HG03354 (cell line): ENCODE data around the gene RDH14.

Experiments
- ATAC-seq: cut with Tn5 transposase; IDR thresholded peaks from one replicate; pipeline ENCODE4 v1.9.1; 2021; ENCODE audit warnings: mild to moderate bottlenecking; ENCODE audit not compliant: unreplicated experiment, poor library complexity, severe bottlenecking

The RDH14 gene

DNA sequence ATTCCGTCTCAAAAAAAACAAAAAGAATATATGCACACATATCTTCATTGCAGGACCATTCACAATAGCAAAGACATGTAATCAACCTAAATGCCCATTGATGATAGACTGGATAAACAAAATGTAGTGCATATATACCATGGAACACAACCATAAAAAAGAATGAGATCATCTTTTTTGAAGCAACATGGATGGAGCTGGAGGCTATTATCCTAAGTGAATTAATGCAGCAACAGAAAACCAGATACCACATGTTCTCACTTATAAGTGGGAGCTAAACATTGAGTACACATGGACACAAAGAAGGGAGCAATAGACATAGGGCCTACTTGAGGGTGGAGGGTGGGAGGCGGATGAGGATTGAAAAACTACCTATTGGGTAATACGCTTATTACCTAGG is 20.2 kb upstream of the RDH14 start:
- ATAC-seq, result no peak

DNA sequence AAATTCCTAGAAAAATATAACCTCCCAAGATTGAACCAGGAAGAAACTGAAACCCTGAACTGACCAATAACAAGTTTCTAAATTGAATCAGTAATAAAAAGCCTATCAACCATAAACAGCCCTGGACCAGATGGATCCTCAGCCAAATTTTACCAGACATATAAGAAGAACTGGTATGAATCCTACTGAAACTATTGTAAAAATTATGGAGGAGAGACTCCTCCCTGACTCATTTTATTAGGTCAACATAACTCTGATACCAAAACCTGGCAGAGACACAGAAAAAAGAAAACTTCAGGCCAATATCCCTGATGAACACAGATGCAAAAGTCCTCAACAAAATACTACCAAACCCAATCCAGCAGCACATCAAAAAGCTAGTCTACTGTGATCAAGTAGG is 17.6 kb upstream of the RDH14 start:
- ATAC-seq, result no peak

DNA sequence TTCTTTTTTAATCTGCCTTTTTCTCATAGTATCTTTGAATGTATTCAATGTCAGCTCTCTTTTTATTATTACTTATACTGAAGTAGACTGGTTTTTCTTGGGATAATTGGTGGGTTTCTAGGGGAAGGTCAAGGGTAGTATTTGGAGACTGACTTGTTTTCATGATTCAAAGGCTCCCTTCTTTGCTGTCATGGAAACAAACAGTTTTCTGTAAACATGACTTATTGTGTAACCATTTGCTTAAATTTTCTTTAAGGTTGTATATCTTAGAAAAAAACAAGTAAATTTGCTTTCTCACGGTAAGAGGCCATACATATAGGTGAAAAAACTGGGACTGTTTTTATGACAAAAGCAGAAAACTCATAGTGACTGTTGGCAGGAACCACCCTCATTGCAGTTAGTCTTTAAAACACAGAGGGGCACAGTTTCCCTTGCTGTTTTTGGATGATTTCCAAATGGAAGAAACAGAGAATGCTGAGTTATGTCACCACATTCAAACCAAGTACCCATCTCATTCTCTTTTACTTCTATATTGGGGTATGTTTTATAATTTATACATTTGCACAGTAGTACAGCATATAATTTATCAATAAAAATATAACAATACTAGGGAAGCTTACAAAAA is 5.8 kb upstream of the RDH14 start:
- no peak for ATAC-seq

DNA sequence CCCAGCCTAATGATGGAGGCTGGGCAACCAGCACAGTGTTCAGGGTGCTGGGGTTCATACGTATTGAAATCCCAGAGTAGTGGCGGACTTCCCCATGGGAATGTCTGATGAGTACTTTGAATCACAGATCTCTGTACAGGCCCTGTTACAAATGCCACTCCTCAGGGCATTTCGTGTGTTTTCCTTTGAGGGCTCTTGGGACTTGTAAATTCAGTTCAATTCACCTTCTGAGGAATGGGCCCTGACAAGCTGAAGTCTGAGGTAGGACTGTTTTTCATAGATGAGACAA is 288 bp upstream of the RDH14 start:
- no peak for ATAC-seq

DNA sequence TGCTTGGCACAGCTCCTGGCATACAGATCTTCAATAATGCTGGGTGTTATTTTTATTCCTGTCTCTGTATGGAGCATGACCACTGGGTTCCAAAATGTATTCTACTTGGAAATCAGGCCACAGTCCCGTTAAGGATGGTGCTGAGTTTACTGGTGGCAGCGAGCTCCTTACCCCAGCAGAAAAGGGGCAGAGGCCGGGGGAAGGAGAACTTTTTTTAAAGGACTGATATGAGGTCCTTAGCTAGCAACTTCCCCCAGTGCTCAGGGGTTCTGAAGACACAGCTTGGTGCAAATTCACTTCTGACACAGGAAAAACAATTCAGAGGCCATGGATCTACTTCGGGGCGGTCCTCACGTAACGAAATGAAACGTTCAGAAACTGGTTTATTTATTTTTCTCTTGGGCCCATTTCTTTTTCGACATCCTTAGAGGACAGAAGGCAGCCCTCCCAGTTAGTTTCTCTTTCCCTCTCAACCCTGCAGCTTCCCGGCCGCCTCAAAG is 872 bp downstream of the RDH14 start:
- ATAC-seq, result peak; percentile 7

DNA sequence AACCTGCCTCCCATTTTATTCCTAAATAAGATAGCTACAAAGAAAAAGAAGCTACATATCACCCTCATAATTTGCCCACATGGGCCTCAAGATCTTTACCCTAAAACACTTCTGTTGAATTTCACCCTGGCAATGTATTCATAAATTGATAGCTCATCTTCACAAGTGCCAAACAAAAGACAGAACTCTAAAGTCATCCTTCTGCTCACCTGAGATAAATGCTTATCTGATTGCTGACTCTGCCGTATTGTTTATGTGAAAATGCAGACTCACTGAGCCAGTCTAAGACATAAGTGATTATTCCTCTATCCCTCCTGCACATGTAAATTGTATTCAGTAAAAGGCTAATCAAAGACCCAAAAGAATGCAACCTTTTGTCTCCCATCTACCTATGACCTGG is 2.0 kb downstream of the RDH14 start:
- no peak for ATAC-seq

DNA sequence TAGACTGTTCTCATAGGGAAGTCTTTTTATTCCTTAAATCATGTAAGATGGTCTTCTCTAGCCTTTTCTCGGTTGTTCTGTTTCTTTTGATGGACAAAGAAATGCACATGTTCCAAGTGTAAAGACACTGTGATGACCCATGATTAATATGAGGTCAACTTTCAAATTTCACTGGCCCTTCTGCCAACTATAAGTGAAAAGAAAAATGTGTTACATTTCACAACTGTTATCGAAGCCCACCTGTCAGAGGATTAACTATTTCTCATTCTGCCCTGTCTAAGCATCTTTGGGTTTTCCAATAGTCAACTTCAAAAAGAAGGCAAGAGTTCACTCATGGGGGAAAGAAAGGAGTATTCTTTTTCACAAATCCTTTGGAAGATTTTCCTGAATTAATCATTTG is 3.3 kb downstream of the RDH14 start:
- no peak for ATAC-seq

DNA sequence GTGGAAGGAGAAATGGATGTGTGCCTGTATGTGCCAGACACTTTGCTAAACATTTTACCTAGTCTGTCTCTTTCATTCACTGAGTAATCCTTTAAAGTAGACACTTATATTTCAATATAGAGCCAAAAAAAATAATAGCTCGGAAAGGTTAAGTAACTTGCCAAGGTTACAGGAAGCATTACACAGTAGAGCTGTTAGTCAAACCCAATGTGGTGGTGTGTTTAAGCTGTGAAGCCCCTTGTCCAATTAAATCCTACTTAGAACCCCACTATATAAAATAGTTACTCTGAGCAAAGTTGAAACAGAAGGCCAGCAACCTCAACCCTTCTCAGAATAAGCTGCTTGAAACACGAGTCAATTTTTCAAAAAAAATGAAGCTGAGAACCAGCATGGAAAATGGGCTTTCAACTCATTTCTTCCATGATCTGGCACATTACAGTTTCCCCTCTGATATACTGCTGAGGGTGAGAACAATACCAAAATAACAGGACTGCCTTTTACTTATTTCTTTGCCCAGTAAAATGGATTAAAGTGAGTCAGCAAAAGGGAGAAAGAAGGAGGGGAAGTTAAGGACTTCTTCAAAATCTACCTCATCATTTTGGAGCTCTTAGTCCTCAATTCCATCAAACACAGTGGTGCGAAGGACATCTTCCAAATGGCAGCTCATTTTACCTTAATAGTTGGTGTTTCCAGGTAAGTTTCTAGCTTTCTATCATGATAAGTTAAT is 7.9 kb downstream of the RDH14 start:
- ATAC-seq, result no peak

DNA sequence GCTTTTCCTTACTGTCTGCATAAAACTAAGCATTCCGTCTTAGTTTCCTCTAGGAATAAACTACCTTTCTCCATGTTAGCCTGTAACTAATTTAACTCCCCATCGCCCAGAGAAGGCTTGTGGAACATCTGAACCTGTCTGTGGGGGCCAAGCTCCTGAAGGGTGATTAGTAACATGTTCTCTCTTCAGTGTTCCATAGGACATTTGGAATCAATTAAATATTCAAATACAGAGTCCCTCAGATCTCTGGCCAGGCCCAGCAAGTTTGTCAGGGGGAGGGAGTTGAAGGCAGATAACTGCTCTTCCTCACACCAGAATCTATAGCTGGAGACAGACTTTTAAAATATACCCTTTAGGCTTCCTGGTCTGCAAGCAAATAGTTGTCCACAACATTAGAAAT is 8.8 kb downstream of the RDH14 start:
- ATAC-seq, result no peak

DNA sequence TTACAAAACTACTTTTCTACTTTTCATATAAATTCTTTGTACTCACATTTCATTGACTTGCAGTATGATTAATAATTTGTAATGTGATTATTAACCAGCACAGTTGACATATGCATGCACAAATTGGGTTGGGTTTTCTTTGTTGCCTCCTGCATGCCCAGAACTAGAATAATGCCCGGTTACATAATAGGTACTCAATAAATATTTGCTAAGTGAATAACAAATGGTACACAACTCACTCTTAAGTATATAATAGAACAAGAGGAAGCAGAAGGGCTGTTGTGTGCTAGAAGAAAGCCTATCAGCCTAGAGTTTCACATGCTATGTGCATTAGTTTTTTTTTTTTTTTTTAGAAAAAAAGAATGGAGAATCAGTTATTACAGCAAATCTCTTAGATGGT is 9.3 kb downstream of the RDH14 start:
- no peak for ATAC-seq

DNA sequence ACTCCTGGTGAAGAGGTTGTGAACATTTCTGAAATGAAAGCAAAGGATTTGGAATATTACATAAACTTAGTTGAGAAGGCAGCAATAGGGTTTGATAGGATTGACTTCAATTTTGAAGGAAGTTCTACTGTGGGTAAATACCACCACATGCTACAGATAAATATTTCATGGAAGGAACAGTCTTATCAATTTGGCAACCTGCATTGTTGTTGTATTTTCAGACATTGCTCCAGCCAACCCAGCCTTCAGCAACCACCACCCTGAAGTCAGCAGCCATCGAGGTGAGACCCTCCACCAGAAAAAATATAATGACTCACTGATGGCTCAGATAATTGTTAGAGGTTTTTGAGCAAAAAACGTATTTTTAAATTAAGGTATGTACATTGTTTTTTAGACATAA is 10.0 kb downstream of the RDH14 start:
- ATAC-seq, result no peak

DNA sequence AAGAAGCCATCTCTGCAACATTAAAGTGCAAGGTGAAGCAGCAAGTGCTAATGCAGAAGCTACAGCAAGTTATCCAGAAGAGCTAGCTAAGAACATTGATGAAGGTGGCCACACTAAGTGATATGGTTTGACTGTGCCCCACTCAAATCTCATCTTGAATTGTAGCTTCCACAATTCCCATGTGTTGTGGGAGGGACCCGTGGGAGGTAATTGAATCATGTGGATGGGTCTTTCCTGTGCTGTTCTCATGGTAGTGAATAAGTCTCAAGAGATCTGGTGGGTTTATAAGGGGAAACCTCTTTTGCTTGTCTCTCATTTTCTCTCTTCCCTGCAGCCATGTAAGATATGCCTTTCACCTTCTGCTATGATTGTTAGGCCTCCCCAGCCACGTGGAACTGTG is 11.4 kb downstream of the RDH14 start:
- ATAC-seq, result no peak

DNA sequence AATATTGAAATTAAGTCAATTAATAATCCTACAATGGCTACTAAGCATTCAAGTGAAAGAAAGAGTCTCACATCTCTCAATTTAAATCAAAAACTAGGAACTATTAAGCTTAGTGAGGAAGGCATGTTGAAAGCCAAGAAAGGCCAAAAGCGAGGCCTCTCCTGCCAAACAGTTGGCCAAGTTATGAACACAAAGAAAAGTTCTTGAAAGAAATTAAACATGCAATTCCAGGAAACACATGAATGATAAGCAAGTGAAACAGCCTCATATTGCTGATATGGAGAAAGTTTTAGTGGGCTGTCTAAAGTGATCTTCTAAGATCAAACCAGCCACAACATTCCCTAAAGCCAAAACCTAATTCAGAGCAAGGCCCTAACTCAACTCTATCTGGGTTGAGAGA is 11.8 kb downstream of the RDH14 start:
- ATAC-seq, result no peak

DNA sequence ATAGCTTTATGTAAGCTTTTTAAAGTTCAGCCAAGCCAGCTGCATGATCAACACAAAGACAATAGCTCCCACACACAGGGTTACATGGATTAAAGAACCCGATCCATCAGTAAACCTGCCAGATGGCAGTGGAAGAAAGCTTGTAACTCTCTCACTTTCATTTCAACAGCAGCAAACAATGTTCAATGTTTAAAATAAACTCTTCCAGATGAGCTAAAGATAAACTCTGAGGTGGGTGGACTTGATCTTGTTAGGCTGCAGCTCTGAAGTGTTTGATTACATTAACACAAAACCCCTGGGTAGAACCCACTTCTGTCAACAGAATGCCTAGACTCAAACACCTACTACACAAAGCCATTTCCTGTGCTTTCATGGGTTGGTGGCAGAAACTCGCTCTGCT is 13.9 kb downstream of the RDH14 start:
- peak; percentile 77 for ATAC-seq

DNA sequence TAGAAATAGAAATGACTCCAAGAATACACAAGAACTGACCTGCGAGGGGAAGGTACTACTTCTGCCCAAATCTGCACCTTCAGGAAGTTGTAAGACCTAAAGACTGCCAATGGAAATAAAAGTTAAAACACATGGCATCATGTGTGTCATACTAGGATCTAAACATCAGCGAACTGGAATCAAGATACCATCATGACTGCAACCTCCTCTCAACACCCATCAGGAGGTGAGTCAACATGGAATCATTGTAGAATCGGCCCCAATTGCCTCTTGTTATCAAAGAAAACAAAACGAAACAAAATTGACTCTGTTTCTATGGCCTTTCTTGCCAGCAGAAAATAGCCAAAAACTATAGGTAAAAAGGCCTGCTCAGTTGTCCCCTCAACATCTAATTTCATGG is 15.1 kb downstream of the RDH14 start:
- ATAC-seq, result no peak

DNA sequence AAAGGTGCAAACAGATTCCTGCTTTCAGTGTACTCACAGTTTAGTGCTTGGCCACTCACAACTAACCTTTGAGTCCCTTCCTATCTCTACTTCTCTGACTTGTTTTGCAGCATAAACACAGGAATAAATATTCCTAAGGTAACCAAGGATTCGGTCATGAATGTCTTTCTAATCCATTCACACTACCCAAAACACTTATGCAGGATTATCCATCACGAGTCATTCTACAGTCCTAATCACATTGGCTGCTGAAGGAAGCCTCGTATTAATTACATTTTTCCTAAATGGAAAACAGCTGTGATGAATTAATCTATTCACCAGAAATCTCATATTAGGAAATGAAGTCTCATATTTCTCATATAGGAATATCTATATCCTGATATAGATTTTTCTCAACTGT is 16.3 kb downstream of the RDH14 start:
- no peak for ATAC-seq

DNA sequence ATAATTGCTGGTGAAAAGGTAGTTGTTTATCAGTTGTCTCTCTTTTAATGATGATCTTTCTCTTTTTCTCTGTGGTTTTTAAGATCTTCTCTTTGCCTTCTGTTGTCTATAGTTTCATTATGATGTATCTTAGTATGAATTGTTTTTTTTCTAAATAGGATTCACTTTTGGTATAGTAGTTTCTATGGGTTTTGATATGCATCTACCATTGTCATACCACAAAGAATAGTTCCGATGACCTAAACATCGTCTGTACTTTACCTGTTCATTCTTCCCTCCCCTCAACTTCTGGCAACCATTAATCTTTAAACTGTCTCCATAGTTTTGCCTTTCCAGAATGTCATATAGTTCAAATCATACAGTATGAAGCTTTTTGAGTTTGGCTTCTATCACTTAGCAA is 19.6 kb downstream of the RDH14 start:
- ATAC-seq, result peak; percentile 73

DNA sequence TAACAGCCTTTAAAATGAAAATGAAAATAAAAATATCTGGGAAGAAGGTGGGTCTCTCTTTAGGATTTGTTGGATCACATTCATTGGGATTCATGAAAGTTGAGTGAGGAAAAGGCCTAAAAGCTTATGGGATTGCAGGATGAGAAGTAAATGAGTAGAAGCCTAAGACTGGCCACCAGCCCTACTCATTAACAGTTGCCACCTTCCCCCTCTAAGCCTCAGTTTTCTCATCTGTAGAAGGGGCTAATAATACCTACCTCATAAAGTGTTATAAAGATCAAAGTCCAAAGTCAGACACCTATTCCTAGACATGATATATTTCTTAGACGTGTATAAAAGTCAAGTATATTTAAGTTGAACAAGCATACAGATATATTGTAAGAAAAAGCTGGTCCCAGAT is 23.8 kb downstream of the RDH14 start:
- no peak for ATAC-seq

DNA sequence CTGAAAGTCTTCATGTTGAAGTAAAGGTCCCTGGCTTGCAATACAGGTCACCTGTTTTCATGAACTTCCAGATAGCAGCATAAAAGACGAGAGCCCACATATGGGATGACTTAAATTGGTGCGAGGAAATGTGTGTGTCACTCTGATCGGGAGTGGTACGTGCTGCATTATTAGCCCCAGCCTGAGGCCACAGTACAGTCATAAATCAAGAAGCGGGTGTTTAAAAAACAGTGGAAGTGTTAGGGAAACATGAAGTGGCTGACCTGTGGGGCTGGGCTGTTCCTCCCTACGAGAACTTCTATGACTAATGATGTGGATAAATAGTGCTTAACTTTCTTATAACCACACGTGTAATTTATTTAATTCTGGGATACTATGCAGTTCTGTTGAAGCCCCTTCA is 24.4 kb downstream of the RDH14 start:
- ATAC-seq, result no peak

DNA sequence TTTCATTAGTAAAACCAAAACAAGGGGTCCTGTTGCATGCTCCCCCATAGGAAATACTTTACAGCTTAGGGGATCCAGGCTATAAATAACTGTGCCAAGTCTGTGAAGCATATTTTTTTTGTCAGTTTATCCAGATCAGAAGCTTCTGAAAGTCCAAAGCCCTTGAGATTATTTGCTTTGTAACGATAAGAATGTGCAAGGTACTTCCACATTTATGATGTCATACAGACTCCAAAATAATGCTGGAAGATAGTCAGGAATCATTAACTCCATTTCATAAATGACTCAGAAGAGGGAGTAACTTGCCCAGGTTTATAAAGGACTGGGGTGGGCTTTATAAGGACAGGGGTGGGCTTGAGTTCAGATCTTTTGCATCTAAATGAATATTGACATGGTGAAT is 29.3 kb downstream of the RDH14 start:
- ATAC-seq, result no peak

DNA sequence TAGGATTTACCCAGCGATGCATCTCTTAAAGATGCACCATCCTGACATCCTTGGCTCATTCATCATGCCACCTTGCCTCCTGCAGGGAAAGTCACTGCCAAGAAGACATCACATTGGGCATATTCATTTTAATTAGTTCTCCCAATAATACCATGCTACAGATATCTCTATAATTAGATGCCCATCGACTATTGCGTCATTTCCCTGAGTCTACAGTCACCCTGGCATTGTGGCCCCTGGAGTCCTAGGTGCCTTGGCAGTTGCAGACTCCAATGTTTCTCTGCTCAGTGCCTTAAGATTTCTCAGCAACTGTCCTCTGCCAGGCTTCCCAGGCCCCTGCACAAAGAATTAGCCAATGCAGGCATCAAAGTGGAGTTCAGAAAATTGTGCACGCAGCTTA is 32.6 kb downstream of the RDH14 start:
- ATAC-seq, result no peak

DNA sequence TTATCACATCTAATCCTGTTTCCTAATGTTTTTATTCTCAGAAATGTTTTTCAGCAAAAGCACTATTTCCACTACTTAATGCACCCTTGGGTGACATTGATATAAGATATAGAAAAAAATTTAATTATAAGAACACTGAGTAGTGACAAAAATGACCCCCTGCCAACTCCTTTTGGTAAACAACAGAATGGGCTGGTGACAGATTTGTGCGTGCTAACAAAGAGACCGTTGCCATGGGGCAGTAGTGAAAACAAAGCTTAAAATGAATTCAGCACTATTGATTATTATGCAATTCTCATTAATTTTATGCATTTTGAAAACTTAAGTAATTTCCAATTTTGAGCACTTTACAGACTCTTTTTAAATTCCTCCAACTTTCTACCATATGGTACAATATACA is 33.1 kb downstream of the RDH14 start:
- ATAC-seq, result no peak
